GM19025 (cell line): Measurements from ENCODE around the gene INTS1.

ENCODE experiments used
- ATAC-seq: cut with Tn5 transposase; IDR thresholded peaks from one replicate; pipeline ENCODE4 v1.9.1; 2021; ENCODE audit warnings: mild to moderate bottlenecking, low read depth, moderate library complexity; ENCODE audit not compliant: unreplicated experiment

The INTS1 gene

GRCh38 chr7:1503816-1504775 lies at the start of gene INTS1:
TSS of gene INTS1 (minus strand) at chr7:1504389. CDS start at chr7:1503960, 429 bp downstream.
- peak; percentile 83 for ATAC-seq

- no peak for ATAC-seq
Measured at GRCh38 chr7:1553512-1554210, 49.5 kb upstream of the INTS1 start.

GRCh38 chr7:1552200-1552599 lies 48.0 kb upstream of the INTS1 start:
- no peak for ATAC-seq

GRCh38 chr7:1550846-1551155 lies 46.6 kb upstream of the INTS1 start:
- ATAC-seq: no peak

- ATAC-seq: no peak
Measured at GRCh38 chr7:1550005-1550845, 46.0 kb upstream of the INTS1 start.

- ATAC-seq: no peak
Measured at GRCh38 chr7:1549357-1550004, 45.3 kb upstream of the INTS1 start.

GRCh38 chr7:1548944-1549343 lies 44.8 kb upstream of the INTS1 start:
- ATAC-seq: no peak

- ATAC-seq: no peak
Measured at GRCh38 chr7:1548438-1548831, 44.2 kb upstream of the INTS1 start.

- no peak for ATAC-seq
Measured at GRCh38 chr7:1547777-1548437, 43.7 kb upstream of the INTS1 start.

- no peak for ATAC-seq
Measured at GRCh38 chr7:1546909-1547776, 43.0 kb upstream of the INTS1 start.

- ATAC-seq: no peak
Measured at GRCh38 chr7:1546274-1546908, 42.2 kb upstream of the INTS1 start.

GRCh38 chr7:1545417-1546246 lies 41.4 kb upstream of the INTS1 start:
- no peak for ATAC-seq

- ATAC-seq: no peak
Measured at GRCh38 chr7:1544896-1545416, 40.8 kb upstream of the INTS1 start.

- ATAC-seq: no peak
Measured at GRCh38 chr7:1544178-1544895, 40.1 kb upstream of the INTS1 start.

GRCh38 chr7:1543826-1544177 lies 39.6 kb upstream of the INTS1 start:
- no peak for ATAC-seq

GRCh38 chr7:1542841-1543747 lies 38.9 kb upstream of the INTS1 start:
- ATAC-seq: no peak
